Panc1 (cell line): ENCODE results near the gene TOB1. TPM values are rescaled to one million over a fixed set of nuclear protein-coding genes. Genes with fewer than 3 reads are reported as not detected.

Experiments
- ATAC-seq: fragments of 200-7000 bp; cut with Tn5 transposase; 2 replicates; pipeline ENCODE4 v1.9.1; 2020; ENCODE audit warnings: mild to moderate bottlenecking, moderate library complexity
- BruUV-seq: library from RNA; stranded (reverse); fragments of 400-500 nt; replicated peaks from 2 replicates; lab custom pipeline; 2021; lab: Mats Ljungman, UMichigan
- CTCF ChIA-PET: fragments of 300-600 bp; sonication (Branson Sonifier 250); formaldehyde crosslinking; loops from one replicate; lab custom pipeline; 2022; ENCODE audit warnings: antibody characterized with exemption; lab: Charles Lee
- POLR2A ChIA-PET: fragments of 300-600 bp; sonication (Branson Sonifier 250); formaldehyde crosslinking; loops from one replicate; lab custom pipeline; 2022; ENCODE audit warnings: antibody characterized with exemption; lab: Charles Lee
- DNase-seq: peaks from one replicate; pipeline ENCODE4 v3.0.0-alpha.2; 2010; ENCODE audit warnings: low read depth, low spot score
- H3K27ac ChIP-seq: 2 replicates; pipeline ENCODE4 v1.5.1; 2011; ENCODE audit warnings: mild to moderate bottlenecking, low read length, inconsistent platforms
- H3K27me3 ChIP-seq: fragments of 200-500 bp; sonication (Bioruptor generic); 2 replicates; pipeline ENCODE4 v1.6.0; 2014; ENCODE audit warnings: low read length, inconsistent platforms; ENCODE audit not compliant: control insufficient read depth, insufficient read depth
- H3K36me3 ChIP-seq: fragments of 200-500 bp; sonication (Bioruptor generic); 2 replicates; pipeline ENCODE4 v1.5.1; 2014; ENCODE audit warnings: inconsistent platforms, mild to moderate bottlenecking, low read length, moderate library complexity; ENCODE audit not compliant: control insufficient read depth, insufficient read depth
- H3K4me1 ChIP-seq: 2 replicates; pipeline ENCODE4 v1.5.1; 2011; ENCODE audit warnings: inconsistent platforms, mild to moderate bottlenecking, low read length, moderate library complexity; ENCODE audit not compliant: control insufficient read depth, insufficient read depth
- H3K4me3 ChIP-seq, 2 experiments: 2 replicates each; pipeline ENCODE4 v1.5.1; 2011 to 2012; ENCODE audit warnings: low read depth in 2 of 2, low read length in 2 of 2, mild to moderate bottlenecking in 2 of 2, inconsistent platforms in 1 of 2, moderate library complexity in 1 of 2
- H3K9me3 ChIP-seq: fragments of 200-500 bp; sonication (Bioruptor generic); 2 replicates; pipeline ENCODE4 v1.5.1; 2014; ENCODE audit warnings: low read depth, mild to moderate bottlenecking, inconsistent platforms, low read length, moderate library complexity; ENCODE audit not compliant: control insufficient read depth, insufficient read depth
- CTCF ChIP-seq: fragments of 450-650 bp; IDR thresholded peaks from 2 replicates; pipeline ENCODE4 v1.5.1; 2017; ENCODE audit warnings: mild to moderate bottlenecking
- POLR2AphosphoS5 ChIP-seq: IDR thresholded peaks from 2 replicates; pipeline ENCODE4 v1.6.1; 2012; ENCODE audit warnings: mild to moderate bottlenecking, low read depth, low read length, moderate library complexity
- REST ChIP-seq, 2 experiments: IDR thresholded peaks; 2 replicates each; pipeline ENCODE4 v1.6.1; 2011 to 2012; ENCODE audit warnings: low read depth in 2 of 2, control low read depth in 1 of 2, low read length in 1 of 2, mild to moderate bottlenecking in 1 of 2, moderate library complexity in 1 of 2; ENCODE audit not compliant: insufficient read depth in 1 of 2
- SIN3A ChIP-seq: IDR thresholded peaks from 2 replicates; pipeline ENCODE4 v1.6.1; 2012; ENCODE audit warnings: low read depth, mild to moderate bottlenecking, low read length, moderate library complexity, borderline replicate concordance; ENCODE audit not compliant: insufficient read depth
- TCF7L2 ChIP-seq: IDR thresholded peaks from 2 replicates; pipeline ENCODE4 v1.6.1; 2011; ENCODE audit warnings: mild to moderate bottlenecking, low read depth, low read length, inconsistent platforms
- in situ Hi-C: cut with HindIII; loops from 2 replicates; pipeline ENCODE4 v1.10.0; 2016; ENCODE audit warnings: low sequenced_read_pairs, low pct_unique_long_range_greater_than_20kb
- intact Hi-C: fragments of 100-400 bp; cut with micrococcal nuclease; formaldehyde crosslinking; loops from one replicate; pipeline ENCODE4 v1.10.0; 2022; ENCODE audit not compliant: unreplicated experiment
- total RNA-seq: library from RNA; stranded (reverse); gene quantifications from one replicate; pipeline ENCODE4 v1.2.1, GENCODE V29; 2021; ENCODE audit not compliant: unreplicated experiment

Gene TOB1
- total RNA-seq, 1 experiment from 2014 or later, result 117 TPM

DNA sequence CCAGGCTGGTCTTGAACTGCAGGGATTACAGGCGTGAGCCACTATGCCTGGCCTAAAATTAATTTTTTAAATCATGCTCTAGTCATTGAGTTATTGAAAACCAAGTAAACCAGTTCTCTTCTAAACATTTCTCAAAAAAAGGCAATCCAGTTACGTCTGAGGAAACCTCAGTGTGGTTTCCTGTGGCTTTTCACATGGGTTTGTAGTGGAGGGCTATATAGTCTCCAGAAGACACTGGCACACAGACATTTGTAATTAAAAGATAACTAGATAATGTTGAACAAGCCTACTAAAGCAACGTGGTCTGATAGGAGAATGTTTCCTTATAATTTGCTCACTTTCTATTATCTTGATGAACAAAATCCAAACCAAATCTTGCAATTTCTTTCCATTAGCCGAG, 5.2 kb upstream of the TOB1 start:
- peaks cover 8% of the 10 kb centered on the region for H3K4me1 ChIP-seq
- ChIA-PET CTCF (no interaction called here), POLR2A (no interaction called here)
- H3K27ac ChIP-seq, result peak overlapping the region; percentile 18; the same call in 1 of the 2 replicates
- H3K4me3 ChIP-seq, result no peak overlapping the region
- no peaks in the 10 kb centered on the region for H3K27me3 ChIP-seq
- TF ChIP-seq CTCF (no peak), POLR2AphosphoS5 (no peak), REST (IDR thresholded peaks at IDR 0.05; ENCODE audit: insufficient read depth in 1 of 2, low read depth in 2 of 2, low read length in 1 of 2) (no peak), TCF7L2 (no peak), SIN3A (no peak)
- no TSS peak for BruUV-seq
- ATAC-seq (no peak), DNase-seq (no peak)
- no peaks in the 10 kb centered on the region for H3K9me3 ChIP-seq
- intact Hi-C loops, result no loop called here
- H3K36me3 ChIP-seq, result no peaks in the 10 kb centered on the region
- in situ Hi-C loops, result no loop called here

GRCh38 chr17:50868602-50869001, 2.4 kb upstream of the TOB1 start:
- intact Hi-C loops, result no loop called here
- BruUV-seq, result no TSS peak

More at GRCh38 chr17:50868602-50869001, 2.4 kb upstream of the TOB1 start:
- POLR2A ChIA-PET, result no interaction called here
- in situ Hi-C loops, result no loop called here
- H3K4me1 ChIP-seq, result peaks cover 15% of the 10 kb centered on the region
- ATAC-seq (no peak), DNase-seq (no peak)
- peak overlapping the region; percentile 91 to 96; a peak in 3 of 4 replicates for H3K4me3 ChIP-seq
- H3K27ac ChIP-seq, result peak overlapping the region; percentile 99
- no peaks in the 10 kb centered on the region for H3K9me3 ChIP-seq
- H3K27me3 ChIP-seq, result no peaks in the 10 kb centered on the region
- peaks cover 7% of the 10 kb centered on the region; the same call in 1 of the 2 replicates for H3K36me3 ChIP-seq
- TF ChIP-seq SIN3A (no peak), TCF7L2 (no peak), POLR2AphosphoS5 (no peak), CTCF (no peak), REST (IDR thresholded peaks at IDR 0.05; ENCODE audit: insufficient read depth in 1 of 2, low read depth in 2 of 2, low read length in 1 of 2) (no peak)
- CTCF ChIA-PET, result no interaction called here
